Urinary bladder (tissue), 4 donors: Measurements from ENCODE around the gene RASSF4. TPM values are rescaled to one million over a fixed set of nuclear protein-coding genes. Genes with fewer than 3 reads are reported as not detected.

ENCODE experiments used
- DNase-seq: peaks from one replicate; pipeline ENCODE4 v3.0.0-alpha.2; 2015; ENCODE audit errors: extremely low spot score
- H3K27ac ChIP-seq: one replicate; pipeline ENCODE4 v1.5.1; 2013; ENCODE audit warnings: low read depth, mild to moderate bottlenecking, moderate library complexity
- H3K36me3 ChIP-seq: one replicate; pipeline ENCODE4 v1.6.1; 2013; ENCODE audit warnings: mild to moderate bottlenecking, moderate library complexity; ENCODE audit not compliant: insufficient read depth
- H3K4me1 ChIP-seq: one replicate; pipeline ENCODE4 v1.6.1; 2013; ENCODE audit warnings: mild to moderate bottlenecking, moderate library complexity; ENCODE audit not compliant: insufficient read depth
- H3K4me3 ChIP-seq: one replicate; pipeline ENCODE4 v1.5.1; 2013; ENCODE audit warnings: low read depth, low read length
- WGBS: extraction: QIAGEN DNeasy Blood & Tissue Kit; methylation state at CpG from one replicate; pipeline ENCODE4 v1.1.7; 2013; 5-methylcytosine and 5-hydroxymethylcytosine counted together
- polyA plus RNA-seq: library from polyadenylated mRNA; stranded (reverse); fragments of 200-250 nt; gene quantifications from one replicate; pipeline ENCODE4 v1.2.3, GENCODE V29; 2013
- total RNA-seq: library from RNA; depleted of rRNA; stranded (reverse); fragments of >200 nt; gene quantifications from one replicate; pipeline ENCODE4 v1.2.3, GENCODE V29; 2014
- donor health status: healthy with polysubstance abuse.
- donor health status: healthy.

The RASSF4 gene
- total and polyA plus RNA-seq, 2 donors, result 12.2 to 55.1 TPM

- WGBS, result 47% methylated on average over 10 of the region's 10 CpGs
- Histone ChIP-seq H3K27ac (no peak overlapping the region), H3K36me3 (no peaks in the 10 kb centered on the region), H3K4me3 (no peak overlapping the region), H3K4me1 (no peaks in the 10 kb centered on the region)
- peak; percentile 35 for DNase-seq
Measured at GRCh38 chr10:44932517-44933450, 26.8 kb upstream of the RASSF4 start.

- Histone ChIP-seq H3K27ac (no peak overlapping the region), H3K4me3 (no peak overlapping the region), H3K36me3 (no peaks in the 10 kb centered on the region), H3K4me1 (no peaks in the 10 kb centered on the region)
- 83% methylated on average over 9 of the region's 9 CpGs for WGBS
- no peak for DNase-seq
Measured at GRCh38 chr10:44933451-44934321, 25.9 kb upstream of the RASSF4 start.

GRCh38 chr10:44934416-44935200, 25.0 kb upstream of the RASSF4 start:
- 81% methylated on average over 18 of the region's 18 CpGs for WGBS
- no peak overlapping the region for H3K27ac ChIP-seq
- DNase-seq, result no peak
- H3K36me3 ChIP-seq, result no peaks in the 10 kb centered on the region
- no peaks in the 10 kb centered on the region for H3K4me1 ChIP-seq
- H3K4me3 ChIP-seq, result no peak overlapping the region

GRCh38 chr10:44935201-44935965, 24.2 kb upstream of the RASSF4 start:
- no peaks in the 10 kb centered on the region for H3K4me1 ChIP-seq
- no peaks in the 10 kb centered on the region for H3K36me3 ChIP-seq
- no peak for DNase-seq
- WGBS, result 57% methylated on average over 9 of the region's 9 CpGs
- no peak overlapping the region for H3K27ac ChIP-seq
- no peak overlapping the region for H3K4me3 ChIP-seq

- H3K27ac ChIP-seq, result no peak overlapping the region
- 50% methylated on average over 3 of the region's 3 CpGs for WGBS
- no peaks in the 10 kb centered on the region for H3K36me3 ChIP-seq
Measured at GRCh38 chr10:44935966-44936295, 23.7 kb upstream of the RASSF4 start.

GRCh38 chr10:44936314-44936975, 23.2 kb upstream of the RASSF4 start:
- Histone ChIP-seq H3K4me1 (no peaks in the 10 kb centered on the region), H3K36me3 (no peaks in the 10 kb centered on the region), H3K27ac (no peak overlapping the region), H3K4me3 (no peak overlapping the region)
- 88% methylated on average over 7 of the region's 7 CpGs for WGBS
- no peak for DNase-seq

More at GRCh38 chr10:44935966-44936295, 23.7 kb upstream of the RASSF4 start:
- Histone ChIP-seq H3K4me3 (no peak overlapping the region), H3K4me1 (no peaks in the 10 kb centered on the region)
- DNase-seq, result no peak

- H3K36me3 ChIP-seq, result no peaks in the 10 kb centered on the region
- no peak overlapping the region for H3K4me3 ChIP-seq
- DNase-seq, result no peak
- no peak overlapping the region for H3K27ac ChIP-seq
- WGBS, result 82% methylated on average over 9 of the region's 9 CpGs
- no peaks in the 10 kb centered on the region for H3K4me1 ChIP-seq
Measured at GRCh38 chr10:44937196-44938005, 22.2 kb upstream of the RASSF4 start.

- H3K4me3 ChIP-seq, result no peak overlapping the region
- DNase-seq, result no peak
- H3K36me3 ChIP-seq, result no peaks in the 10 kb centered on the region
- H3K27ac ChIP-seq, result no peak overlapping the region
- H3K4me1 ChIP-seq, result no peaks in the 10 kb centered on the region
- WGBS, result 90% methylated on average over 7 of the region's 7 CpGs
Measured at GRCh38 chr10:44938956-44939355, 20.6 kb upstream of the RASSF4 start.

GRCh38 chr10:44939691-44940401, 19.8 kb upstream of the RASSF4 start:
- no peaks in the 10 kb centered on the region for H3K36me3 ChIP-seq
- no peak overlapping the region for H3K27ac ChIP-seq
- no peak for DNase-seq
- WGBS, result 91% methylated on average over 7 of the region's 7 CpGs
- no peak overlapping the region for H3K4me3 ChIP-seq
- H3K4me1 ChIP-seq, result no peaks in the 10 kb centered on the region

- DNase-seq, result no peak
- no peak overlapping the region for H3K27ac ChIP-seq
- no peaks in the 10 kb centered on the region for H3K36me3 ChIP-seq
- 44% methylated on average over 1 of the region's 1 CpG for WGBS
- H3K4me1 ChIP-seq, result no peaks in the 10 kb centered on the region
- H3K4me3 ChIP-seq, result no peak overlapping the region
Measured at GRCh38 chr10:44944354-44944753, 15.2 kb upstream of the RASSF4 start.

- no peaks in the 10 kb centered on the region for H3K36me3 ChIP-seq
- no peaks in the 10 kb centered on the region for H3K4me1 ChIP-seq
- 58% methylated on average over 2 of the region's 2 CpGs for WGBS
- no peak overlapping the region for H3K27ac ChIP-seq
- no peak overlapping the region for H3K4me3 ChIP-seq
- DNase-seq, result no peak
Measured at GRCh38 chr10:44946205-44946604, 13.4 kb upstream of the RASSF4 start.
